Mammary epithelial cell (primary cell): Measurements from ENCODE around the gene GRIN2B.

Source experiments
- CTCF ChIP-seq, 2 donors: IDR thresholded peaks in 1 of 2; conservative IDR thresholded peaks in 1 of 2; 2 replicates each; pipeline ENCODE4 v1.5.1; 2011 to 2012; ENCODE audit warnings: inconsistent platforms in 2 of 2, low read length in 2 of 2, mild to moderate bottlenecking in 2 of 2, control low read depth in 1 of 2, low read depth in 1 of 2; ENCODE audit not compliant: insufficient read depth in 1 of 2; ENCODE audit errors: extremely low read depth in 1 of 2
- EZH2 ChIP-seq: IDR thresholded peaks from 2 replicates; pipeline ENCODE4 v1.6.1; 2012; ENCODE audit warnings: low read length, inconsistent platforms, borderline replicate concordance

- TF ChIP-seq CTCF (conservative IDR thresholded peaks at IDR 0.05 in 1 of 2, IDR thresholded peaks at IDR 0.05 in 1 of 2; ENCODE audit: extremely low read depth in 1 of 2, insufficient read depth in 1 of 2, low read depth in 1 of 2, low read length in 2 of 2) (no peak), EZH2 (no peak)
Observed at GRCh38 chr12:13979772-13980378, 1.5 kb downstream of the GRIN2B start.
